DND-41 (cell line): Measurements from ENCODE around the gene DLK1.

Experiments used
- ATAC-seq: fragments of 200-7000 bp; cut with Tn5 transposase; 3 replicates; pipeline ENCODE4 v1.9.1; 2021; ENCODE audit warnings: low read depth; ENCODE audit not compliant: insufficient read depth
- DNase-seq: peaks from one replicate; pipeline ENCODE4 v3.0.0-alpha.2; 2020
- H2AFZ ChIP-seq: 2 replicates; pipeline ENCODE4 v1.6.0; 2012; ENCODE audit warnings: low read depth, low read length
- H3K27ac ChIP-seq: 2 replicates; pipeline ENCODE4 v1.5.1; 2012; ENCODE audit warnings: low read length, inconsistent platforms
- H3K27me3 ChIP-seq: fragments of 200-600 bp; sonication (generic); 2 replicates; pipeline ENCODE4 v1.6.0; 2012; ENCODE audit warnings: low read length, mild to moderate bottlenecking, inconsistent platforms; ENCODE audit not compliant: insufficient read depth, poor library complexity
- H3K36me3 ChIP-seq: 2 replicates; pipeline ENCODE4 v1.5.1; 2012; ENCODE audit warnings: low read length, inconsistent platforms; ENCODE audit not compliant: insufficient read depth
- H3K4me1 ChIP-seq: 2 replicates; pipeline ENCODE4 v1.5.1; 2012; ENCODE audit warnings: mild to moderate bottlenecking, low read length; ENCODE audit not compliant: insufficient read depth
- H3K4me2 ChIP-seq: 2 replicates; pipeline ENCODE4 v1.6.0; 2012; ENCODE audit warnings: mild to moderate bottlenecking, moderate library complexity, low read length, inconsistent platforms; ENCODE audit not compliant: insufficient read depth
- H3K4me3 ChIP-seq, 2 experiments: fragments of 200-600 bp in 1 of 2; shearing (Covaris generic) in 1 of 2; 2 replicates each; pipeline ENCODE4 v1.5.1; 2012 to 2016; ENCODE audit warnings: inconsistent platforms in 2 of 2, low read length in 2 of 2, mild to moderate bottlenecking in 2 of 2, low read depth in 1 of 2, moderate library complexity in 1 of 2
- H3K79me2 ChIP-seq: 2 replicates; pipeline ENCODE4 v1.6.0; 2012; ENCODE audit warnings: low read length, inconsistent platforms; ENCODE audit not compliant: insufficient read depth
- H3K9ac ChIP-seq: 2 replicates; pipeline ENCODE4 v1.6.0; 2012; ENCODE audit warnings: low read depth, mild to moderate bottlenecking, inconsistent platforms, low read length, moderate library complexity
- H3K9me3 ChIP-seq: 2 replicates; pipeline ENCODE4 v1.5.1; 2012; ENCODE audit warnings: low read length, moderate library complexity, mild to moderate bottlenecking, inconsistent platforms; ENCODE audit not compliant: insufficient read depth, severe bottlenecking
- H4K20me1 ChIP-seq: 2 replicates; pipeline ENCODE4 v1.6.0; 2012; ENCODE audit warnings: low read length; ENCODE audit not compliant: insufficient read depth
- EZH2 ChIP-seq: IDR thresholded peaks from 3 replicates; pipeline ENCODE4 v1.6.1; 2012; ENCODE audit warnings: borderline replicate concordance, low read depth, mild to moderate bottlenecking, moderate library complexity, low read length, inconsistent platforms; ENCODE audit not compliant: severe bottlenecking
- TF ChIP-seq, protein P1 (sequence below): IDR thresholded peaks from 2 replicates; pipeline ENCODE4 v1.5.1; 2012; ENCODE audit warnings: borderline replicate concordance, low read length, moderate library complexity, mild to moderate bottlenecking; ENCODE audit not compliant: poor library complexity, severe bottlenecking; ENCODE audit errors: extremely low read depth

Gene DLK1

DNA sequence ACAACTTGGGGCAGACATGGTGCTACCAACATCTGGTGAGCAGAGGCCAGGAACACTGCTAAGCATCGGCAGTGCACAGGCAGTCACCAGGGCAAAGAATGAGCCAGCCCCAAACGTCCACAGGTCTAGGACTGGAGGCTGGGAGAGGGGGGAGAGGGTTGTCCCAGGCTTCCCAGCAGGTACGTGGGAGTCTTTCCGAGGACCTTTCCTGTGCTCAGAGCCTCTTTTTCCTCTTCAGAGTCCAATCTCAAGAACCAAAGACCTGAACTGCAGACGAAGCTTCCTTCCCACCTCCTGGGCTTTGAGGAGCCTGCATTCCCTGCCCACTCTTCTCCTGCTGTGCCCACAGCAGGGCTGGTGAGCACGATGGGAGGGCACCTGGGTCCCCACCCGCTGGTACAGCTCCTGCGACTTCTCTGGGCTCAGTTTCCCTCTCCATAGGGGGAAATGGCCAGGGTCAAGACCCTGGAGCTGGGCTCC, 48.7 kb downstream of the DLK1 start:
- Histone ChIP-seq H3K36me3 (no peaks in the 10 kb centered on the region), H2AFZ (no peak overlapping the region), H3K4me1 (no peaks in the 10 kb centered on the region), H3K4me3 (no peak overlapping the region), H3K9ac (no peak overlapping the region), H3K27me3 (peaks cover 9% of the 10 kb centered on the region), H3K9me3 (no peaks in the 10 kb centered on the region), H4K20me1 (no peaks in the 10 kb centered on the region), H3K27ac (no peak overlapping the region), H3K79me2 (no peaks in the 10 kb centered on the region), H3K4me2 (no peak overlapping the region)
- TF ChIP-seq, protein P1, sequence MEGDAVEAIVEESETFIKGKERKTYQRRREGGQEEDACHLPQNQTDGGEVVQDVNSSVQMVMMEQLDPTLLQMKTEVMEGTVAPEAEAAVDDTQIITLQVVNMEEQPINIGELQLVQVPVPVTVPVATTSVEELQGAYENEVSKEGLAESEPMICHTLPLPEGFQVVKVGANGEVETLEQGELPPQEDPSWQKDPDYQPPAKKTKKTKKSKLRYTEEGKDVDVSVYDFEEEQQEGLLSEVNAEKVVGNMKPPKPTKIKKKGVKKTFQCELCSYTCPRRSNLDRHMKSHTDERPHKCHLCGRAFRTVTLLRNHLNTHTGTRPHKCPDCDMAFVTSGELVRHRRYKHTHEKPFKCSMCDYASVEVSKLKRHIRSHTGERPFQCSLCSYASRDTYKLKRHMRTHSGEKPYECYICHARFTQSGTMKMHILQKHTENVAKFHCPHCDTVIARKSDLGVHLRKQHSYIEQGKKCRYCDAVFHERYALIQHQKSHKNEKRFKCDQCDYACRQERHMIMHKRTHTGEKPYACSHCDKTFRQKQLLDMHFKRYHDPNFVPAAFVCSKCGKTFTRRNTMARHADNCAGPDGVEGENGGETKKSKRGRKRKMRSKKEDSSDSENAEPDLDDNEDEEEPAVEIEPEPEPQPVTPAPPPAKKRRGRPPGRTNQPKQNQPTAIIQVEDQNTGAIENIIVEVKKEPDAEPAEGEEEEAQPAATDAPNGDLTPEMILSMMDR, result no peak
- TF ChIP-seq EZH2, result no peak
- DNase-seq (no peak), ATAC-seq (no peak)

DNA sequence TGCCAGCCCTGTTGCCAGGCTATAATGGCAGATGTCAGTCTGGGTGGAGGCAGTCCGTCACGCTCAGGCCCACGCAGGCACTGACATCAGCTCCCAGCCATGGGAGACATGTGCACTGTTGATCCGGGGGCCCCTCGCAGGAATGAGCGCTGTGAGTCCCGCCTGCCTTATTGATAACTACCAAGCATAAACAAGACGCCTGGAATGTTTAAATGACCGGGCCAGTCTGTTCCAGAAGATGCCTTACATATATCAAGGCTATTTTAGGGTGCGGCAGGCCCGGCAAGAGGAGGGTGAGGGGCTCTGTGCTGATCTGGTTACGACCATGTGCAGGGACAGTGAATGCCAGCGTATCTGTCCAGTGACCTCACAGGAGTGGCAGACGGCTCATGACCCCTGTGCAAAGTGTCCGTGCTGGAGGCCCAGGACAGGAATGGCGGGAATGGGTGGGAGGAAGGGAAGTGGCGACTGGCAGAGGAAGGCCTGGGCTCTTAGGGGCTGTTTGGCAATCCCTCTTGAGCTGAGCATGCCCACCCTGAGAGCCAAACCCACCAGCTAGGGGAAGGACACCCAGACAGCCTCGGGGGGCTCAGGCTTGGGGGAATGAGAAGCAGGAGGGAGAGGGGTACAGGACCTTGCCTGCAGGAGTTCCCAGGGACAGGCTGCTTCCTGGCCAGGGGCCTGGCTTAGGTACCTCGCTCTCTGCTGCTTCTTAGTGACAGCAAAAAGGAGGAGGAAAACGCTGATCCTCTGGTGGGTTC, 49.3 kb downstream of the DLK1 start:
- Histone ChIP-seq H3K4me3 (no peak overlapping the region), H4K20me1 (no peaks in the 10 kb centered on the region), H3K27ac (no peak overlapping the region), H2AFZ (no peak overlapping the region), H3K36me3 (no peaks in the 10 kb centered on the region), H3K9me3 (no peaks in the 10 kb centered on the region), H3K27me3 (peaks cover 9% of the 10 kb centered on the region), H3K4me1 (no peaks in the 10 kb centered on the region), H3K9ac (no peak overlapping the region), H3K79me2 (no peaks in the 10 kb centered on the region), H3K4me2 (no peak overlapping the region)
- DNase-seq (no peak), ATAC-seq (no peak)
- TF ChIP-seq, protein P1, result no peak
- no peak for TF ChIP-seq EZH2

GRCh38 chr14:100776681-100777365, 50.1 kb downstream of the DLK1 start:
- Histone ChIP-seq H3K36me3 (no peaks in the 10 kb centered on the region), H4K20me1 (no peaks in the 10 kb centered on the region), H3K9me3 (no peaks in the 10 kb centered on the region), H3K9ac (no peak overlapping the region), H3K79me2 (no peaks in the 10 kb centered on the region), H3K4me2 (no peak overlapping the region), H3K27me3 (peaks cover 11% of the 10 kb centered on the region), H3K4me3 (no peak overlapping the region), H3K4me1 (no peaks in the 10 kb centered on the region), H2AFZ (no peak overlapping the region), H3K27ac (no peak overlapping the region)
- DNase-seq, result no peak
- no peak for TF ChIP-seq EZH2
- TF ChIP-seq, protein P1, result no peak
- ATAC-seq, result no peak
